A549 treated with DMSO at 1 μM for 4 hours (cell line): ENCODE measurements around the gene POU2AF1. TPM values are rescaled to one million over a fixed set of nuclear protein-coding genes. Genes with fewer than 3 reads are reported as not detected.

ENCODE experiments used
- total RNA-seq: library from RNA; stranded (reverse); fragments of 200-300 nt; extraction: Qiagen RNA extraction; gene quantifications from 5 replicates; pipeline ENCODE4 v1.2.3, GENCODE V29; 2022; ENCODE audit warnings: low read depth

The POU2AF1 gene
- total RNA-seq, result not detected in 5 replicates

DNA sequence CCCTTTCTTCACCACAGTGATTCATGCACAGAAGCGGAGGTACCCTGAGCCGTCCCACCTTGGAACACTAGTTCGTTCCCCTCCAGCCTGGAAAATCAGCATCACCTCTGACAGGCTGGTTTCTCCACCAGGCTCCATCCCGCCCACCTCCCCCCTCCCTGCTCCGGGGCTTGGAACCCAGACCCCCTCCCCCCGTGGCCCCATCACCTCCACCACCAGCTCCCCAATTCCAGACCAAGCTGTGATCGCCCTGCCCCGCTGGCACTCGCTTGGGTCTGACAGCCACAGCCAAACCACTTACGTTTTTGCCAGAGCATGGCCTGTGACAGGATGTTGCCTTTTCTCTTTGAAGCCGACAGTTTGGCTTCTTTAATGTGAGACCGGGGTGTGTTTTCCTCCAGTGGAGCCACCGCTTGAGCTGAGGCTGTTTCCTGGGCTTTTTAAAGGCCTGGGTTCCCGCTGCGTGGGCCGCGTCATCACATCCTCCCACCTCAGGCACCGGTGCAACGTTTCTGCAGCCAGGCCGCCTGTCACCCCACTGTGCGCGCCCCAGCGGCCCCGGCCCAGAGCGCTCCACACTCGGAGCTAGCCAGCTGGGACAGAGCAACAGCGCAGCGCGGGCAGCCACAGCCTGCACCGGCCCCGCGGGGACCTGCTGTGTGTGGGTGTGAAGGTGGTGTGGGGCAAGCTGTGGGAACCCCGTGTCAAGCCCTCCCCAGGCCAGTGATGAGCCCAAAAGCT, at the start of gene POU2AF1:
Gene POU2AF1, minus strand, starts transcription at position 415 of the 741 bp plus-strand sequence. Its CDS starts 98 bp downstream, at position 317.

Other genes with a start within 250 kb of the POU2AF1 start
- gene POU2AF2, start 133.6 kb downstream of the POU2AF1 start, total RNA-seq, result not detected in 5 replicates
- gene POU2AF3, start 80.7 kb downstream of the POU2AF1 start, total RNA-seq, result 0.43 to 1.1 TPM (median 0.94 TPM) in 5 replicates
- 0.09 to 0.26 TPM in 2 of 5 replicates, not detected in the others for gene BTG4, start 133.1 kb upstream of the POU2AF1 start, total RNA-seq
- gene HOATZ, start 135.5 kb upstream of the POU2AF1 start, total RNA-seq, result not detected in 5 replicates
- gene LAYN, start 161.4 kb upstream of the POU2AF1 start, total RNA-seq, result 4.2 to 6.0 TPM (median 5.6 TPM) in 5 replicates
- 4.8 to 6.3 TPM (median 6.0 TPM) in 5 replicates for gene SIK2, start 223.2 kb upstream of the POU2AF1 start, total RNA-seq